ENCODE measurements around the gene STAB2.

DNA sequence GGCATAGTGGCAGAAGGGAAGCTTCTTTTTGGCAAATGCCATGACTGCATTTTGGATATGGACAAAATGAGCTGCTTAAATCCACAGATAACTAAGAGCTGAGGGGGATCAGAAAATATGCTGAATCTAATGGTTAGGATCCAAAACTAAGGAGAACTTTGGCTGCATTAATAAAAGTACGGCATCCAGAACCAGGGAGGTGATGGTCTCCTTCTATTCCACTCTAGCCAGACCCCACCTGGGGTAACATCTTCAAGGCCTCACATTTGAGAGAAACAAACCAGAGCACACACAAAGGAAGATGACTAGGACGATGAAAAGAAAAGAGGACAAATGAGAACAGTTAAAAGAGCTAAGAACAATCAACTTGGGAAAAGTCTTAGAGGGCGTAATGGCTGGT is 226.4 kb downstream of the STAB2 start:
- TF ChIP-seq, protein P1, sequence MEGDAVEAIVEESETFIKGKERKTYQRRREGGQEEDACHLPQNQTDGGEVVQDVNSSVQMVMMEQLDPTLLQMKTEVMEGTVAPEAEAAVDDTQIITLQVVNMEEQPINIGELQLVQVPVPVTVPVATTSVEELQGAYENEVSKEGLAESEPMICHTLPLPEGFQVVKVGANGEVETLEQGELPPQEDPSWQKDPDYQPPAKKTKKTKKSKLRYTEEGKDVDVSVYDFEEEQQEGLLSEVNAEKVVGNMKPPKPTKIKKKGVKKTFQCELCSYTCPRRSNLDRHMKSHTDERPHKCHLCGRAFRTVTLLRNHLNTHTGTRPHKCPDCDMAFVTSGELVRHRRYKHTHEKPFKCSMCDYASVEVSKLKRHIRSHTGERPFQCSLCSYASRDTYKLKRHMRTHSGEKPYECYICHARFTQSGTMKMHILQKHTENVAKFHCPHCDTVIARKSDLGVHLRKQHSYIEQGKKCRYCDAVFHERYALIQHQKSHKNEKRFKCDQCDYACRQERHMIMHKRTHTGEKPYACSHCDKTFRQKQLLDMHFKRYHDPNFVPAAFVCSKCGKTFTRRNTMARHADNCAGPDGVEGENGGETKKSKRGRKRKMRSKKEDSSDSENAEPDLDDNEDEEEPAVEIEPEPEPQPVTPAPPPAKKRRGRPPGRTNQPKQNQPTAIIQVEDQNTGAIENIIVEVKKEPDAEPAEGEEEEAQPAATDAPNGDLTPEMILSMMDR (IDR thresholded peaks at IDR 0.05; ENCODE audit: low read depth, low read length): no peak
- no peak for TF ChIP-seq EZH2phosphoT487 (IDR thresholded peaks at IDR 0.05; ENCODE audit: low read depth)
